ENCODE results near the gene WNK1.

- TF ChIP-seq, protein P1, sequence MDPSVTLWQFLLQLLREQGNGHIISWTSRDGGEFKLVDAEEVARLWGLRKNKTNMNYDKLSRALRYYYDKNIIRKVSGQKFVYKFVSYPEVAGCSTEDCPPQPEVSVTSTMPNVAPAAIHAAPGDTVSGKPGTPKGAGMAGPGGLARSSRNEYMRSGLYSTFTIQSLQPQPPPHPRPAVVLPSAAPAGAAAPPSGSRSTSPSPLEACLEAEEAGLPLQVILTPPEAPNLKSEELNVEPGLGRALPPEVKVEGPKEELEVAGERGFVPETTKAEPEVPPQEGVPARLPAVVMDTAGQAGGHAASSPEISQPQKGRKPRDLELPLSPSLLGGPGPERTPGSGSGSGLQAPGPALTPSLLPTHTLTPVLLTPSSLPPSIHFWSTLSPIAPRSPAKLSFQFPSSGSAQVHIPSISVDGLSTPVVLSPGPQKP (IDR thresholded peaks at IDR 0.05; ENCODE audit: low read depth, low read length): no peak
- TF ChIP-seq, protein P2, sequence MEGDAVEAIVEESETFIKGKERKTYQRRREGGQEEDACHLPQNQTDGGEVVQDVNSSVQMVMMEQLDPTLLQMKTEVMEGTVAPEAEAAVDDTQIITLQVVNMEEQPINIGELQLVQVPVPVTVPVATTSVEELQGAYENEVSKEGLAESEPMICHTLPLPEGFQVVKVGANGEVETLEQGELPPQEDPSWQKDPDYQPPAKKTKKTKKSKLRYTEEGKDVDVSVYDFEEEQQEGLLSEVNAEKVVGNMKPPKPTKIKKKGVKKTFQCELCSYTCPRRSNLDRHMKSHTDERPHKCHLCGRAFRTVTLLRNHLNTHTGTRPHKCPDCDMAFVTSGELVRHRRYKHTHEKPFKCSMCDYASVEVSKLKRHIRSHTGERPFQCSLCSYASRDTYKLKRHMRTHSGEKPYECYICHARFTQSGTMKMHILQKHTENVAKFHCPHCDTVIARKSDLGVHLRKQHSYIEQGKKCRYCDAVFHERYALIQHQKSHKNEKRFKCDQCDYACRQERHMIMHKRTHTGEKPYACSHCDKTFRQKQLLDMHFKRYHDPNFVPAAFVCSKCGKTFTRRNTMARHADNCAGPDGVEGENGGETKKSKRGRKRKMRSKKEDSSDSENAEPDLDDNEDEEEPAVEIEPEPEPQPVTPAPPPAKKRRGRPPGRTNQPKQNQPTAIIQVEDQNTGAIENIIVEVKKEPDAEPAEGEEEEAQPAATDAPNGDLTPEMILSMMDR (IDR thresholded peaks at IDR 0.05): no peak
- TF ChIP-seq, protein P3, sequence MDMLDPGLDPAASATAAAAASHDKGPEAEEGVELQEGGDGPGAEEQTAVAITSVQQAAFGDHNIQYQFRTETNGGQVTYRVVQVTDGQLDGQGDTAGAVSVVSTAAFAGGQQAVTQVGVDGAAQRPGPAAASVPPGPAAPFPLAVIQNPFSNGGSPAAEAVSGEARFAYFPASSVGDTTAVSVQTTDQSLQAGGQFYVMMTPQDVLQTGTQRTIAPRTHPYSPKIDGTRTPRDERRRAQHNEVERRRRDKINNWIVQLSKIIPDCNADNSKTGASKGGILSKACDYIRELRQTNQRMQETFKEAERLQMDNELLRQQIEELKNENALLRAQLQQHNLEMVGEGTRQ (IDR thresholded peaks at IDR 0.05): no peak
- no peak for TF ChIP-seq JUN (IDR thresholded peaks at IDR 0.05)
Measured at GRCh38 chr12:936377-937345, 184.3 kb downstream of the WNK1 start.

Data from A549 (cell line).